HEK293 (cell line): ENCODE data around the gene MYLK.
"Not testable (repeated sequence)": the region's sequence is repeated elsewhere in the genome, so short reads cannot be mapped to it uniquely, and the experiment has no call there.

Experiments used
- CTCF ChIA-PET: fragments of 350-600 bp; formaldehyde crosslinking; extraction: SDS; loops from one replicate; lab custom pipeline; 2021; ENCODE audit warnings: antibody characterized with exemption; lab: Yijun Ruan, JAX
- POLR2A ChIA-PET: fragments of 300-600 bp; formaldehyde crosslinking; extraction: SDS; loops from one replicate; lab custom pipeline; 2020; ENCODE audit warnings: antibody characterized with exemption, inconsistent platforms; lab: Yijun Ruan, JAX
- H3K27ac ChIP-seq: fragments of 200-500 bp; sonication (Bioruptor generic); 2 replicates; pipeline ENCODE4 v1.5.1; 2014; ENCODE audit warnings: low read depth, low read length, control low read depth, inconsistent platforms; ENCODE audit errors: extremely low read depth
- H3K36me3 ChIP-seq, 2 experiments: fragments of 200-500 bp in 1 of 2; sonication (Bioruptor generic) in 1 of 2; 1 replicate in 1 of 2; 2 replicates in 1 of 2; pipeline ENCODE4 v1.5.1; 2014 to 2017; ENCODE audit warnings: inconsistent platforms in 2 of 2, low read length in 2 of 2; ENCODE audit not compliant: control insufficient read depth in 2 of 2, insufficient read depth in 1 of 2
- H3K4me1 ChIP-seq: fragments of 200-500 bp; sonication (Bioruptor generic); 2 replicates; pipeline ENCODE4 v1.5.1; 2014; ENCODE audit warnings: mild to moderate bottlenecking, low read length, inconsistent platforms; ENCODE audit not compliant: control insufficient read depth, insufficient read depth
- H3K4me3 ChIP-seq: 2 replicates; pipeline ENCODE4 v1.5.1; 2011; ENCODE audit warnings: low read depth, mild to moderate bottlenecking, control low read depth, low read length, moderate library complexity
- H3K9me3 ChIP-seq: fragments of 200-500 bp; sonication (Bioruptor generic); 2 replicates; pipeline ENCODE4 v1.5.1; 2014; ENCODE audit warnings: low read depth, low read length, inconsistent platforms; ENCODE audit not compliant: control insufficient read depth, insufficient read depth
- CTCF ChIP-seq: fragments of 450-650 bp; formaldehyde crosslinking; IDR thresholded peaks from 2 replicates; pipeline ENCODE4 v1.5.1; 2016; ENCODE audit warnings: missing biosample characterization, missing genetic modification characterization
- KLF8 ChIP-seq: fragments of 450-650 bp; formaldehyde crosslinking; IDR thresholded peaks from 2 replicates; pipeline ENCODE4 v1.5.1; 2016; ENCODE audit warnings: missing biosample characterization, missing genetic modification characterization
- PATZ1 ChIP-seq: fragments of 450-650 bp; formaldehyde crosslinking; IDR thresholded peaks from 2 replicates; pipeline ENCODE4 v1.5.1; 2016; ENCODE audit warnings: missing biosample characterization, missing genetic modification characterization
- SETDB1 ChIP-seq: IDR thresholded peaks from one replicate; pipeline ENCODE4 v1.6.1; 2017; ENCODE audit warnings: mild to moderate bottlenecking, low read length, moderate library complexity, mixed read lengths; ENCODE audit not compliant: insufficient read length
- YY2 ChIP-seq: fragments of 450-650 bp; formaldehyde crosslinking; IDR thresholded peaks from 2 replicates; pipeline ENCODE4 v1.5.1; 2016; ENCODE audit warnings: missing biosample characterization, missing genetic modification characterization
- ZBTB10 ChIP-seq: fragments of 450-650 bp; formaldehyde crosslinking; IDR thresholded peaks from 2 replicates; pipeline ENCODE4 v1.5.1; 2016; ENCODE audit warnings: missing biosample characterization, missing genetic modification characterization
- ZBTB8A ChIP-seq: fragments of 450-650 bp; formaldehyde crosslinking; IDR thresholded peaks from 2 replicates; pipeline ENCODE4 v1.5.1; 2016; ENCODE audit warnings: missing biosample characterization, missing genetic modification characterization
- ZFP3 ChIP-seq: fragments of 450-650 bp; formaldehyde crosslinking; IDR thresholded peaks from 2 replicates; pipeline ENCODE4 v1.5.1; 2016; ENCODE audit warnings: low read depth, missing biosample characterization, missing genetic modification characterization
- ZNF121 ChIP-seq: fragments of 450-650 bp; formaldehyde crosslinking; IDR thresholded peaks from 2 replicates; pipeline ENCODE4 v1.5.1; 2016; ENCODE audit warnings: missing biosample characterization, missing genetic modification characterization
- ZNF146 ChIP-seq: fragments of 450-650 bp; formaldehyde crosslinking; IDR thresholded peaks from 2 replicates; pipeline ENCODE4 v1.5.1; 2016; ENCODE audit warnings: missing biosample characterization, missing genetic modification characterization
- ZNF24 ChIP-seq: fragments of 450-650 bp; formaldehyde crosslinking; IDR thresholded peaks from 2 replicates; pipeline ENCODE4 v1.5.1; 2016; ENCODE audit warnings: missing biosample characterization, missing genetic modification characterization
- ZNF335 ChIP-seq: fragments of 450-650 bp; formaldehyde crosslinking; conservative IDR thresholded peaks from 2 replicates; pipeline ENCODE4 v1.5.1; 2016; ENCODE audit warnings: missing biosample characterization, missing genetic modification characterization
- ZNF600 ChIP-seq: fragments of 450-650 bp; formaldehyde crosslinking; IDR thresholded peaks from 2 replicates; pipeline ENCODE4 v1.5.1; 2016; ENCODE audit warnings: missing biosample characterization, missing genetic modification characterization
- ZNF654 ChIP-seq: fragments of 450-650 bp; formaldehyde crosslinking; IDR thresholded peaks from 2 replicates; pipeline ENCODE4 v1.5.1; 2016; ENCODE audit warnings: low read depth, missing biosample characterization, missing genetic modification characterization
- ZNF747 ChIP-seq: fragments of 450-650 bp; formaldehyde crosslinking; IDR thresholded peaks from 2 replicates; pipeline ENCODE4 v1.5.1; 2016; ENCODE audit warnings: missing biosample characterization, missing genetic modification characterization
- ZNF843 ChIP-seq: fragments of 450-650 bp; formaldehyde crosslinking; IDR thresholded peaks from 2 replicates; pipeline ENCODE4 v1.5.1; 2016; ENCODE audit warnings: missing biosample characterization, missing genetic modification characterization

Gene MYLK

DNA sequence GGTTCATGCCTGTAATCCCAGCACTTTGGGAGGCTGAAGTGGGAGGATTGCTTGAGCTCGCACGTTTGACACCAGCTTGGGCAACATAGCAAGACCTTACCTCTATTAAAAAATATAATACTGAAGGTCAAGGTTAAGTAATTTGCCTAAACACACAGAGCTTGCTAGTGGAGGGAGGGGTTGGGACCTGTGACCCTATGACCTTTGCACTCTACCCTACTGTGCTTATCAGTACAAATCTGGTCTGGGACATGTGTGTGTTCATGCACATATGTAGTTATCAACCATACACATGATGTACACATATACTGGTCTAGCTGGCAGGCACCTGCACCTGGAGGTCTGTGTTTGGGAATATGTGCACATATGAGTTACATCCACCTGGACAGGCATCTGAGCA is 181.4 kb downstream of the MYLK start (continued):
- TF ChIP-seq ZBTB10 (tag by site-specific recombination) (no peak), ZNF843 (tag by site-specific recombination) (no peak), ZNF747 (tag by site-specific recombination) (no peak), SETDB1 (no peak), ZNF24 (tag by site-specific recombination) (no peak), KLF8 (tag by site-specific recombination) (no peak), ZBTB8A (tag by site-specific recombination) (no peak), YY2 (tag by site-specific recombination) (no peak), PATZ1 (tag by site-specific recombination) (no peak)

- POLR2A ChIA-PET, H3K4me3 ChIP-seq, H3K36me3 ChIP-seq, H3K27ac ChIP-seq, H3K9me3 ChIP-seq, H3K4me1 ChIP-seq: not testable (repeated sequence)
- CTCF ChIA-PET, result interaction anchor here (0.6 to 6.2 kb wide), 15 partner anchors 9 to 87 kb away, joined by 3 to 80 read pairs (median 4); no protein-coding TSS in a partner anchor
- TF ChIP-seq CTCF (tag by site-specific recombination) (peak; percentile 28; the same call in 1 of the 2 replicates), ZNF654 (tag by site-specific recombination) (peak; percentile 37; the same call in 1 of the 2 replicates)
These were observed 182.1 kb downstream of the MYLK start for GRCh38 chr3:123702057-123702456.

DNA sequence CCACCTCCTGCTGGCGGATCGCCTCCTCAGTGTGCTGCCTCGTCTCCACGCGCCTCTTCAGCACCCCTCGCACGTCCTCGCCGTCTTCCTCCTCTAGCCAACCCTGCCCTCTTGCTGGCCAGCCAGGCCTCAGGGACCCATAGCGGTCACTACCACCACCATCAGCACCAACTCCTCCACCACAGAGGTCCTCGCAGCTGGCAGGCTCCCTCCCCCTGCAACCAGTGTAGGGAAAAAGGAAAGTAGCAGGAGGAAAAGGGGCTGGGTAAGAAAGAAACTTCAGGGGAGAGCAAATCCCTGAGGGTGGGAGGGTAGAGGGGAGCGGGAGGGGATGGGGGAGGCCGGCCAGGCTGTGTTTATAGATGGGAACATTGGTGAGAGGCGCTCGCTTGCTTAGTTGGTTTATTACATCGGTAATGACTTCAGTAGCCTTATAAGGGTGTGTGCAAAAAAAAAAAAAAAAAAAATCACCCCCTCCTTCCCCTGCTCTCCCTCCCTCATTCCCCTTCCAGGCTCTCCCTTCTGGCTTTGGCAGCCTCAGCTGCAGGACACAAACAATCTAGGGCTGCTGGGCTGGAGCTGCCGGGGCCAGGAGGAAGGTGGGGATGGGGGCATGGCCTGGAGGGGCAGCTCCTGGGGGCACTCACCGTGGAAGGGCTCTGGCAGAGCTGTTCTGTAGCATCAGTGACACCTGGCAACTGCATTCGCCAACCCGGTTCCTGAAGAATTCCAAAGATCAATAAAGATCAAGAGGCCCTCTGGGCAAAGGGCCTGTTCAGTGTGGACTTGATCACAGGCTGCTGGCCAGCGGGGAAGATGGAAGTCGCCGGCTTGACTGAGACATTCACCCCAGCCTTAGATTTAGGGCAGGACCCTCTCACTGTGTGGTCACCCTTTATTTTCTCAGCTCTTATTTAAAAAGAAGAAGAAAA is 183.1 kb downstream of the MYLK start:
- H3K9me3 ChIP-seq, result no peaks in the 10 kb centered on the region
- H3K36me3 ChIP-seq, result peaks cover 0 to 7% of the 10 kb centered on the region in 2 experiments; a peak in 1 of 3 replicates
- H3K4me1 ChIP-seq, result no peaks in the 10 kb centered on the region
- H3K27ac ChIP-seq, result no peak overlapping the region
- no peak overlapping the region for H3K4me3 ChIP-seq
- ChIA-PET POLR2A (no interaction called here), CTCF (interaction anchor here (0.7 to 6.2 kb wide), 9 partner anchors 10 to 59 kb away, joined by 3 to 80 read pairs (median 4); no protein-coding TSS in a partner anchor)
- no peak for TF ChIP-seq ZNF121
- no peak for TF ChIP-seq ZFP3
- no peak for TF ChIP-seq ZNF146
- no peak for TF ChIP-seq ZNF335 (tag by site-specific recombination)
- no peak for TF ChIP-seq SETDB1
- no peak for TF ChIP-seq ZNF600 (tag by site-specific recombination)
